Liver (tissue), 9 donors: ENCODE data around the gene B4GALT6. TPM values are rescaled to one million over a fixed set of nuclear protein-coding genes. Genes with fewer than 3 reads are reported as not detected.

Experiments
- DNase-seq: peaks from one replicate; pipeline ENCODE4 v3.0.0-alpha.2; 2017; ENCODE audit warnings: low spot score
- H3K27ac ChIP-seq, 2 donors: one replicate each; pipeline ENCODE4 v1.7.0; 2013; ENCODE audit warnings: inconsistent platforms in 2 of 2, low read length in 2 of 2, control low read depth in 1 of 2, low read depth in 1 of 2, mild to moderate bottlenecking in 1 of 2
- H3K27me3 ChIP-seq, 4 donors: one replicate each; pipeline versions ENCODE4 v1.6.1 to v1.7.0; 2013; ENCODE audit warnings: low read length in 3 of 4, inconsistent platforms in 1 of 4, mild to moderate bottlenecking in 1 of 4, moderate library complexity in 1 of 4; ENCODE audit not compliant: control insufficient read depth in 4 of 4, insufficient read depth in 4 of 4
- H3K36me3 ChIP-seq, 4 donors: one replicate each; pipeline versions ENCODE4 v1.6.1 to v1.7.0; 2013; ENCODE audit warnings: low read length in 3 of 4, mild to moderate bottlenecking in 3 of 4, low read depth in 1 of 4, moderate library complexity in 1 of 4; ENCODE audit not compliant: control insufficient read depth in 4 of 4, insufficient read depth in 3 of 4
- H3K4me1 ChIP-seq, 4 donors: one replicate each; pipeline versions ENCODE4 v1.6.1 to v1.7.0; 2013; ENCODE audit warnings: low read length in 3 of 4, mild to moderate bottlenecking in 3 of 4, moderate library complexity in 1 of 4; ENCODE audit not compliant: control insufficient read depth in 4 of 4, insufficient read depth in 4 of 4
- H3K4me3 ChIP-seq, 3 donors: one replicate each; pipeline versions ENCODE4 v1.6.1 to v1.7.0; 2013; ENCODE audit warnings: low read length in 3 of 3, control low read depth in 1 of 3, low read depth in 1 of 3, mild to moderate bottlenecking in 1 of 3
- H3K9ac ChIP-seq, 2 donors: one replicate each; pipeline ENCODE4 v1.7.0; 2013; ENCODE audit warnings: low read length in 2 of 2, mild to moderate bottlenecking in 2 of 2, moderate library complexity in 2 of 2, control low read depth in 1 of 2, low read depth in 1 of 2
- H3K9me3 ChIP-seq, 4 donors: one replicate each; pipeline versions ENCODE4 v1.6.1 to v1.7.0; 2013; ENCODE audit warnings: low read length in 3 of 4; ENCODE audit not compliant: control insufficient read depth in 4 of 4
- EGR1 ChIP-seq, 2 donors: IDR thresholded peaks; 2 replicates each; pipeline ENCODE4 v1.6.1; 2016 to 2018; ENCODE audit warnings: antibody characterized with exemption in 2 of 2, low read depth in 2 of 2
- FOXA1 ChIP-seq: IDR thresholded peaks from 2 replicates; pipeline ENCODE4 v1.6.1; 2016; ENCODE audit warnings: antibody characterized with exemption
- FOXA2 ChIP-seq: IDR thresholded peaks from 2 replicates; pipeline ENCODE4 v1.6.1; 2016; ENCODE audit warnings: antibody characterized with exemption
- GABPA ChIP-seq, 2 donors: IDR thresholded peaks in 1 of 2; conservative IDR thresholded peaks in 1 of 2; 2 replicates each; pipeline ENCODE4 v1.6.1; 2016; ENCODE audit warnings: antibody characterized with exemption in 2 of 2, mild to moderate bottlenecking in 1 of 2, moderate library complexity in 1 of 2
- HNF4G ChIP-seq: IDR thresholded peaks from 2 replicates; pipeline ENCODE4 v1.6.1; 2016; ENCODE audit warnings: antibody characterized with exemption
- JUND ChIP-seq, 2 donors: IDR thresholded peaks; 2 replicates each; pipeline ENCODE4 v1.6.1; 2016; ENCODE audit warnings: antibody characterized with exemption in 2 of 2
- NR2F2 ChIP-seq: IDR thresholded peaks from 2 replicates; pipeline ENCODE4 v1.6.1; 2016; ENCODE audit warnings: antibody characterized with exemption
- TAF1 ChIP-seq: conservative IDR thresholded peaks from 2 replicates; pipeline ENCODE4 v1.6.1; 2016; ENCODE audit warnings: antibody characterized with exemption, mild to moderate bottlenecking
- YY1 ChIP-seq: IDR thresholded peaks from 2 replicates; pipeline ENCODE4 v1.6.1; 2016; ENCODE audit warnings: antibody characterized with exemption, mild to moderate bottlenecking
- ZBTB33 ChIP-seq: IDR thresholded peaks from 2 replicates; pipeline ENCODE4 v1.6.1; 2016; ENCODE audit warnings: antibody characterized with exemption
- WGBS: extraction: QIAGEN DNeasy Blood & Tissue Kit; methylation state at CpG from one replicate; pipeline ENCODE4 v1.1.7; 2013; 5-methylcytosine and 5-hydroxymethylcytosine counted together
- polyA plus RNA-seq, 2 donors: library from polyadenylated mRNA; stranded (reverse) in 1 of 2; unstranded in 1 of 2; fragments of 200-250 nt in 1 of 2; fragments of >200 nt in 1 of 2; fragmentation: Nextera tagmentation in 1 of 2; extraction: Ambion mirVana in 1 of 2; gene quantifications; one replicate each; pipeline versions ENCODE4 v1.2.1 to v1.2.3, GENCODE V29; 2013 to 2015
- total RNA-seq, 2 donors: library from RNA; depleted of rRNA; stranded (reverse); fragments of >200 nt; gene quantifications; one replicate each; pipeline ENCODE4 v1.2.3, GENCODE V29; 2014
- TF ChIP-seq, protein P1 (sequence below): IDR thresholded peaks from 2 replicates; pipeline ENCODE4 v1.6.1; 2016; ENCODE audit warnings: antibody characterized with exemption
- TF ChIP-seq, protein P2 (sequence below): IDR thresholded peaks from 2 replicates; pipeline ENCODE4 v1.6.1; 2016; ENCODE audit warnings: antibody characterized with exemption
- TF ChIP-seq, protein P3 (sequence below): IDR thresholded peaks from 2 replicates; pipeline ENCODE4 v1.6.1; 2016; ENCODE audit warnings: antibody characterized with exemption, mild to moderate bottlenecking
- TF ChIP-seq, protein P4 (sequence below): fragments of 150-350 bp; IDR thresholded peaks from 2 replicates; pipeline ENCODE4 v1.5.1; 2017; ENCODE audit warnings: improper control_type of control experiment, low read depth, low read length; ENCODE audit not compliant: missing input control
- donor health status: healthy.
- donor health status: healthy.
- donor health status: healthy.
- donor health status: healthy.
- donor health status: healthy.

The B4GALT6 gene
- total and polyA plus RNA-seq, 4 donors = 0.48 to 4.2 (median 0.61) TPM

DNA sequence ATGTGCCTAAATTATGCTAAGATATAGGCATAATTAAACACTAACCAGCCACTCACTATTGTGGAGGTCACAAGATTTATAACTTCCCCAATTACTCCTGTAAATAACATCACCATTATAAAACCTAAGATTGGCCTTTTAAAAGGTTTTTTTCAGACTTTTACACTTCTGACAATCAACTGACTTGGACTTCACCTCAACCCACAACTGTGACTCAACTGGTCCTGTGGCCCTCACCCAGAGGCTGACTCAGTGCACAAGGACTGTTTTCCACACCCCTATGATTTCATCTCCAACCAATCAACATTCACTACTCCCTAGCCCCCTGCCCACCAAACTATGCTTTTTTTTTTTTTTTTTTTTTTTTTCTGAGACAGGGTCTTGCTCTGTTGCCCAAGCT is 81.1 kb downstream of the B4GALT6 start:
- TF ChIP-seq YY1 = no peak
- no peak for TF ChIP-seq JUND (IDR thresholded peaks at IDR 0.05)
- TF ChIP-seq NR2F2 = no peak
- TF ChIP-seq, protein P1, sequence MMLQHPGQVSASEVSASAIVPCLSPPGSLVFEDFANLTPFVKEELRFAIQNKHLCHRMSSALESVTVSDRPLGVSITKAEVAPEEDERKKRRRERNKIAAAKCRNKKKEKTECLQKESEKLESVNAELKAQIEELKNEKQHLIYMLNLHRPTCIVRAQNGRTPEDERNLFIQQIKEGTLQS = no peak
- TF ChIP-seq, protein P2, sequence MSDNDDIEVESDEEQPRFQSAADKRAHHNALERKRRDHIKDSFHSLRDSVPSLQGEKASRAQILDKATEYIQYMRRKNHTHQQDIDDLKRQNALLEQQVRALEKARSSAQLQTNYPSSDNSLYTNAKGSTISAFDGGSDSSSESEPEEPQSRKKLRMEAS = no peak
- TF ChIP-seq HNF4G = no peak

DNA sequence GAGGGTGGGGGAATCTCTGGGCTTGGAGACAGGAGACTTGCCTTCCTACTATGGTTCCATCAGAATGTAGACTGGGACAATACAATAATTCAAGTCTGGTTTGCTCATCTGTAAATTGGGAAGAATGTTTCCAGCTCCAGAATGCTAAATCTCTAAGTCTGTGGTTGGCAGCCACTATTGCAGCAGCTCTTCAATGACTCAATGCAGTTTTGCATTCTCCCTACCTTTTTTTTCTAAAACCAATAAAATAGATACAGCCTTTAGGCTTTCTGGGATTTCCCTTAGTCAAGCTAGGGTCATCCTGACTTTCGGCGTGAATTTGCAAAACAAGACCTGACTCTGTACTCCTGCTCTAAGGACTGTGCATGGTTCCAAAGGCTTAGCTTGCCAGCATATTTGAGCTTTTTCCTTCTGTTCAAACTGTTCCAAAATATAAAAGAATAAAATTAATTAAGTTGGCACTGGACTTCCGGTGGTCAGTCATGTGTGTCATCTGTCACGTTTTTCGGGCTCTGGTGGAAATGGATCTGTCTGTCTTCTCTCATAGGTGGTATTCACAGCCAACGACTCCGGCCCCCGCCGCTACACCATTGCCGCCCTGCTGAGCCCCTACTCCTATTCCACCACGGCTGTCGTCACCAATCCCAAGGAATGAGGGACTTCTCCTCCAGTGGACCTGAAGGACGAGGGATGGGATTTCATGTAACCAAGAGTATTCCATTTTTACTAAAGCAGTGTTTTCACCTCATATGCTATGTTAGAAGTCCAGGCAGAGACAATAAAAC is 86.2 kb downstream of the B4GALT6 start:
- peaks cover 6 to 44% (median 23%) of the 10 kb centered on the region in 4 donors for H3K36me3 ChIP-seq
- WGBS = 92% methylated on average over 13 of the region's 13 CpGs
- H3K9me3 ChIP-seq = no peaks in the 10 kb centered on the region
- H3K4me3 ChIP-seq = no peak overlapping the region
- H3K4me1 ChIP-seq = peaks cover 0 to 33% (median 18%) of the 10 kb centered on the region in 4 donors
- no peak for TF ChIP-seq FOXA1
- no peak for TF ChIP-seq HNF4G
- TF ChIP-seq JUND (IDR thresholded peaks at IDR 0.05) = no peak
- TF ChIP-seq ZBTB33 = no peak
- TF ChIP-seq NR2F2 = no peak
- TF ChIP-seq FOXA2 = no peak
- TF ChIP-seq, protein P3, sequence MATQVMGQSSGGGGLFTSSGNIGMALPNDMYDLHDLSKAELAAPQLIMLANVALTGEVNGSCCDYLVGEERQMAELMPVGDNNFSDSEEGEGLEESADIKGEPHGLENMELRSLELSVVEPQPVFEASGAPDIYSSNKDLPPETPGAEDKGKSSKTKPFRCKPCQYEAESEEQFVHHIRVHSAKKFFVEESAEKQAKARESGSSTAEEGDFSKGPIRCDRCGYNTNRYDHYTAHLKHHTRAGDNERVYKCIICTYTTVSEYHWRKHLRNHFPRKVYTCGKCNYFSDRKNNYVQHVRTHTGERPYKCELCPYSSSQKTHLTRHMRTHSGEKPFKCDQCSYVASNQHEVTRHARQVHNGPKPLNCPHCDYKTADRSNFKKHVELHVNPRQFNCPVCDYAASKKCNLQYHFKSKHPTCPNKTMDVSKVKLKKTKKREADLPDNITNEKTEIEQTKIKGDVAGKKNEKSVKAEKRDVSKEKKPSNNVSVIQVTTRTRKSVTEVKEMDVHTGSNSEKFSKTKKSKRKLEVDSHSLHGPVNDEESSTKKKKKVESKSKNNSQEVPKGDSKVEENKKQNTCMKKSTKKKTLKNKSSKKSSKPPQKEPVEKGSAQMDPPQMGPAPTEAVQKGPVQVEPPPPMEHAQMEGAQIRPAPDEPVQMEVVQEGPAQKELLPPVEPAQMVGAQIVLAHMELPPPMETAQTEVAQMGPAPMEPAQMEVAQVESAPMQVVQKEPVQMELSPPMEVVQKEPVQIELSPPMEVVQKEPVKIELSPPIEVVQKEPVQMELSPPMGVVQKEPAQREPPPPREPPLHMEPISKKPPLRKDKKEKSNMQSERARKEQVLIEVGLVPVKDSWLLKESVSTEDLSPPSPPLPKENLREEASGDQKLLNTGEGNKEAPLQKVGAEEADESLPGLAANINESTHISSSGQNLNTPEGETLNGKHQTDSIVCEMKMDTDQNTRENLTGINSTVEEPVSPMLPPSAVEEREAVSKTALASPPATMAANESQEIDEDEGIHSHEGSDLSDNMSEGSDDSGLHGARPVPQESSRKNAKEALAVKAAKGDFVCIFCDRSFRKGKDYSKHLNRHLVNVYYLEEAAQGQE = no peak
- TF ChIP-seq GABPA (IDR thresholded peaks at IDR 0.05 in 1 of 2, conservative IDR thresholded peaks at IDR 0.05 in 1 of 2) = no peak
- TF ChIP-seq YY1 = no peak
- no peak for TF ChIP-seq TAF1
- TF ChIP-seq, protein P4, sequence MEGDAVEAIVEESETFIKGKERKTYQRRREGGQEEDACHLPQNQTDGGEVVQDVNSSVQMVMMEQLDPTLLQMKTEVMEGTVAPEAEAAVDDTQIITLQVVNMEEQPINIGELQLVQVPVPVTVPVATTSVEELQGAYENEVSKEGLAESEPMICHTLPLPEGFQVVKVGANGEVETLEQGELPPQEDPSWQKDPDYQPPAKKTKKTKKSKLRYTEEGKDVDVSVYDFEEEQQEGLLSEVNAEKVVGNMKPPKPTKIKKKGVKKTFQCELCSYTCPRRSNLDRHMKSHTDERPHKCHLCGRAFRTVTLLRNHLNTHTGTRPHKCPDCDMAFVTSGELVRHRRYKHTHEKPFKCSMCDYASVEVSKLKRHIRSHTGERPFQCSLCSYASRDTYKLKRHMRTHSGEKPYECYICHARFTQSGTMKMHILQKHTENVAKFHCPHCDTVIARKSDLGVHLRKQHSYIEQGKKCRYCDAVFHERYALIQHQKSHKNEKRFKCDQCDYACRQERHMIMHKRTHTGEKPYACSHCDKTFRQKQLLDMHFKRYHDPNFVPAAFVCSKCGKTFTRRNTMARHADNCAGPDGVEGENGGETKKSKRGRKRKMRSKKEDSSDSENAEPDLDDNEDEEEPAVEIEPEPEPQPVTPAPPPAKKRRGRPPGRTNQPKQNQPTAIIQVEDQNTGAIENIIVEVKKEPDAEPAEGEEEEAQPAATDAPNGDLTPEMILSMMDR = no peak
- TF ChIP-seq, protein P2 = no peak
- no peak for TF ChIP-seq EGR1 (IDR thresholded peaks at IDR 0.05; ENCODE audit: low read depth in 2 of 2)
- H3K27me3 ChIP-seq = no peaks in the 10 kb centered on the region
- no peak overlapping the region for H3K27ac ChIP-seq
- no peak overlapping the region for H3K9ac ChIP-seq
- DNase-seq = no peak

More for the DNA sequence above, 81.1 kb downstream of the B4GALT6 start:
- H3K4me1 ChIP-seq = peaks cover 0 to 10% (median 6%) of the 10 kb centered on the region in 4 donors
- peaks cover 5 to 20% (median 6%) of the 10 kb centered on the region in 4 donors for H3K36me3 ChIP-seq
- no peaks in the 10 kb centered on the region for H3K9me3 ChIP-seq
- H3K27ac ChIP-seq = no peak overlapping the region
- H3K27me3 ChIP-seq = no peaks in the 10 kb centered on the region
- no peak overlapping the region for H3K4me3 ChIP-seq
- no peak for DNase-seq
- no peak overlapping the region for H3K9ac ChIP-seq
